GM12872 (cell line): ENCODE data around the gene TRAK2.

Source experiments
- TF ChIP-seq, protein P1 (sequence below): IDR thresholded peaks from 3 replicates; pipeline ENCODE4 v1.5.1; 2011; ENCODE audit warnings: low read depth, mild to moderate bottlenecking, low read length, moderate library complexity; ENCODE audit not compliant: insufficient read depth

Gene TRAK2

DNA sequence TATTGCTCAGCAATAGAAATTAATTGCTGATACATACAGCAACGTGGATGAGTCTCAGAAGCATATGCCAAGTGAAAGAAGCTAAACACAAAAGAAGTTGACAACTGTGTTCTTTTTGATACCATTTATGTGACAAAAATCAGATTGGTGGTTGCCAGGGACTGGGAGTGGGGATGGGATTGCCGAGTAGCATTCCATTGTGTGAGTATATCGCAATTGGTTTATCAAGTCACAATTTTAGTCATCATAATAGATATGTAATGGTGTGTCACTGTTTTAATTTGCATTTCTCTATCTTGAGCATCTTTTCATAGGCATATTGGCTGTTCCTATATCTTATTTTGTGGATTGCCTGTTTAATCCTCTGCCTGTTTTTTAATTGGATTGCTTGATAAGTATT lies 21.2 kb upstream of the TRAK2 start:
- TF ChIP-seq, protein P1, sequence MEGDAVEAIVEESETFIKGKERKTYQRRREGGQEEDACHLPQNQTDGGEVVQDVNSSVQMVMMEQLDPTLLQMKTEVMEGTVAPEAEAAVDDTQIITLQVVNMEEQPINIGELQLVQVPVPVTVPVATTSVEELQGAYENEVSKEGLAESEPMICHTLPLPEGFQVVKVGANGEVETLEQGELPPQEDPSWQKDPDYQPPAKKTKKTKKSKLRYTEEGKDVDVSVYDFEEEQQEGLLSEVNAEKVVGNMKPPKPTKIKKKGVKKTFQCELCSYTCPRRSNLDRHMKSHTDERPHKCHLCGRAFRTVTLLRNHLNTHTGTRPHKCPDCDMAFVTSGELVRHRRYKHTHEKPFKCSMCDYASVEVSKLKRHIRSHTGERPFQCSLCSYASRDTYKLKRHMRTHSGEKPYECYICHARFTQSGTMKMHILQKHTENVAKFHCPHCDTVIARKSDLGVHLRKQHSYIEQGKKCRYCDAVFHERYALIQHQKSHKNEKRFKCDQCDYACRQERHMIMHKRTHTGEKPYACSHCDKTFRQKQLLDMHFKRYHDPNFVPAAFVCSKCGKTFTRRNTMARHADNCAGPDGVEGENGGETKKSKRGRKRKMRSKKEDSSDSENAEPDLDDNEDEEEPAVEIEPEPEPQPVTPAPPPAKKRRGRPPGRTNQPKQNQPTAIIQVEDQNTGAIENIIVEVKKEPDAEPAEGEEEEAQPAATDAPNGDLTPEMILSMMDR, result no peak

DNA sequence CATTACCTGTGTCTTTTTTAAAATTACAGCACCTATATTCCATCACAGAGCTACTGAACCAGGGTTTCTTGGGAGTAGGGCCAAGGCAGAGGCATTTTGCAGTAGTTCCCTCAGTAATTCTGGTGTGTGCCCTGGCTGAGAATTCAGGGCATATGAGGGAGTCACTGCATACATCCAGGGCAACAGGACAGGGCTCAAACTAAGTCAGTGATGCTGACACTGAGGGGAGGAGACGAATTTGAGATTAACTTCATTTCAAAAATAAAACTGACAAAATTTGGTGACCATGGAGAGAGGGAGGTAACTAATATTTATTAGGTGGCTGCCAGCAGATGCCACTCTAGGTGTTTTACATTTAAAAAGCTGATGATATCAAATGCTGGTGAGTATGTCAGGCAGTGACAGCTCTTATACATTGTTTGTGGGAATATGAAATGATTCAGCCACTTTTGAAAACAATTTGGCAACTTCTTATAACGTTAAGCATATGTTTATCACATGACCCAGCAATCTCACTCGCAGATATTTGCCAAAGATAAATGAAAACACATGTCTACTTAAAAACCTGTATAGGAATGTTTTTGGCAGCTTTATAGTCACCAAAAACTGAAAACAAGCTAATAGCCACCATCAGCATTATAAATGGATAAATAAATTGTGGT lies 20.6 kb upstream of the TRAK2 start:
- TF ChIP-seq, protein P1, result no peak

DNA sequence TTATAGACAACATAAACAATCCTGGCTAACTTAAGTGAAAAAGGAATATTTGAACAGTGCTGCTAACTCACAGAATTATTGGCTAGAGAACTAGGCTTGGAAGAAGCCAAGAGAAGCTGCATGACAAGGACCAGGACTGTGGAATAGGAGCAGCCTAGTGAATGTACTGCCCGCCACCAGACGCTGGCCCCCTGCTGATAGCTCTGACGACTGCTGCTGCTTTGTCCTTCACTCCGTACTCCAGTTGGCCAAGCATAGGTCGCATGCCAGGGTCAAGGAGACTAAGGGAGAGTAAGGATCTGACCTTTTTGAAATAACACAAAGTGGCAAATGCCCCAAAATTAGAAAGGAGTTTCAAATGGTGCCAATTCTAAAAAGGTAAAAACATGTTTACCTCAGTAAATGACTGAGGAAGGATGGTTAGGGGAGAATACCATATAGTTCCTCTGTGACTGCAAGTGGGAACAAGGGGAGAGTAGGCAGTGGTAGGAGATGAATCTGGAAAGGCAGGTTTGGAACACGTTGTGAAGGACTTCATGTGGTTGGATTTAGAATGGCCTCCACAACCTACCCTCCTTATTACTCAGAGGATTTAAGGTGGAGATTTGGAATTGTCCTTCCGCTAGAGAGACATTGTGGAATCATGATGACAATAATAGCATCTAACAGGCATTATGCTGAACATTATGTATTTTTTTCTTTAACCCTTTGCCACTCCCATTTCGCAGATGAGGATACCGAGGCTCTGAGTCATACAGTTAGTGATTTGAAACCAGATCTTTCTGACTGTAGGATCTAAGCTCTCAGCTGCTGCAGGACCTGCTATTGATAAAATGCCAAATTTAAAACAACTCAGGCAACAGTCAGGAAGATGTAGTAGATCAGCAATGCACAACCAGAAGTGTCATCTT lies 19.8 kb upstream of the TRAK2 start:
- TF ChIP-seq, protein P1, result no peak

DNA sequence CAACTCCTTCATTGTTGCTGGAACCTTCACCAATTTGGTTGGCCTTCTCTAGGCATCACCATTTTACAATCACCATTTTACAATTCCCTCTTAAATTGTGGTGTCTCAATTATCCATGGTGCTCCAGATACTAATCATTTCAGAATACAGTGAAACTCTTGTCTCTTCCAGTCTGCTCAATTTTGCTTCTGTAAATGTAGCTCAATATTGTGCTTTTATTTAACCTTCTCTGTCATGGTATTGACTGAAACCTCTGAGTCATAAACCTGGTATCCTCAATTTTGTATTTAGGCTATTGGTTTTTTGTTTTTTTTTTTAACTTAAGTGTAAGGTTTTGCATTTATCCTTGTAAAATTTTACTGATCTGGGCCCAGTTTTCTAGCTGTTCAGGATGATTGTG lies 16.4 kb upstream of the TRAK2 start:
- TF ChIP-seq, protein P1, result no peak

DNA sequence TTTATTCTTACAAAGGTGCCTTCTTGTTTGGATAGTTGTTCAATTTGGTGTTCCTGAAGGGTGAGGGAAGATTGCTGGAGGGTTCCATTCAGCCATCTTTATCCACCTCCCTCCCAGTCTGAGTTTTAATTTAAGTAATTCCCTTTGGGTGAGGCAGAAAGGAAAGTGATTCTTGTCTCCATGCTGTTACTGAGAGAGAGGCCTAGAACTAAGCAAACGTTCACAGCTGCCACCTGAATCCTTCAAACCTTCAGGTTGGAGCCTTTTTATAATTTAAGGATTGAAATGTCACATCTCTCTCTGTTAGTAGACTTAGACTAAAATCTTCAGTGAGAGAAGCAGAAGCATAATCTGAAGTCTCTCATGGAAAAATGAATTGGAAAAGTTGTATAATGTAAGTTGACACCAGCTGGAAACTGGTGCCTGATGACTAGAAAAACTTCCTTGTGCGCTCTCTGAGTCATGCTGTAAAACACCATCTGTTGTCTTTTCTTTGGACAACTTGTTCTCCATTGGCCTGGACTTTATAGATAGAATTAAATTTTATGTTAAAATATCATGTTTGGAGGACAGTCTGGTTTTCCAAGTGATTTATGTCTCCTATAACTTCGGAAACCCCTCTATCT lies 14.9 kb upstream of the TRAK2 start:
- TF ChIP-seq, protein P1, result no peak

DNA sequence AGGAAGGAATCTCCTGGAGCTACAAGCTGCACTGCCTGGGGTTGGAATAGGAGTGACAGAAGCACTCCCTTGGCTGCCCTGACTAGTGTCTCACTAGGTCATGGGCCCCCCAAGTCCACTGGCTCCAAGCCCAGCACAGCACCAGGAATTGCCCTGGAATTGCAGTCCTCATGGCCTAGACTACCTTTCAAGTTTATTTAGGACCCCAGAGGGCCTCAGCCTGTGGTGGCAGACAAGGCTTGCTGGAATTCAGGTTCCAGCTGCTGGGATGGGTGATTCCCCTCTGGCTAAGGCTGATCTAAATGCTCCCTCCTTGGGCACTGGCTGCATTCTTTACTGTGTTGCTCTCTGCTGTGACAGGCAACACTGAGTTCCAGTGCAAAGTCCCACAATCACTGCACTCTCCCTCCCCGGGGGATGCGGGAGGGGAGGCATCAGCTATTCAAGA lies 14.3 kb upstream of the TRAK2 start:
- TF ChIP-seq, protein P1, result no peak

DNA sequence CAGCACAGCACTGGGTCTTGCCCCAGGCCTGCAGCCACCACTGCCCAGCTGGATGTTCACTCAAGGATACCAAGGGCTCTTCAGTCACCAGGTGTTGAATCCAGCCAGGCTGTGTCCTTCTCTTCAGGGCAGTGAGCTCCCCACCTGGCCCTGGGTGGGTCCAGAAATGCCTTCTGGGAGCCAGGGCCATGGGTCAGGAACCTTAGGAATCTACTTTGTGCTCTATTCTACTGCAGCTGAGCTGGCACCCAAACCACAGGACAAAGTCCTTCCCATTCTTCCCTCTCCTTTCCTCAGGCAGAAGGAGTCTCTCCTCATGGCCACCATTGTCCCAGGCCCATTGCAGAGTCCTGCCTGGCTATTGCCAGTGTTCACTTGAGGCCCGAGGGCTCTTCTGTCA lies 13.3 kb upstream of the TRAK2 start:
- TF ChIP-seq, protein P1, result no peak
